ENCODE data around the gene FCHSD2. TPM values are rescaled to one million over a fixed set of nuclear protein-coding genes. Genes with fewer than 3 reads are reported as not detected.
"Not testable (repeated sequence)": the region's sequence is repeated elsewhere in the genome, so short reads cannot be mapped to it uniquely, and the experiment has no call there.

The FCHSD2 gene
- total and polyA plus RNA-seq, 2 experiments from 2014 or later, result 9.1 to 19.8 TPM

- no peak for TF ChIP-seq EZH2phosphoT487 (IDR thresholded peaks at IDR 0.05; ENCODE audit: insufficient read depth, low read depth)
- no peak for TF ChIP-seq EZH2 (IDR thresholded peaks at IDR 0.05; ENCODE audit: insufficient read depth, poor library complexity, severe bottlenecking)
- Histone ChIP-seq H4K20me1 (ENCODE audit: insufficient read depth) (no peaks in the 10 kb centered on the region), H3K36me3 (ENCODE audit: low read depth) (no peaks in the 10 kb centered on the region), H2AFZ (no peak overlapping the region), H3F3A (ENCODE audit: insufficient read depth) (no peaks in the 10 kb centered on the region), H3K27ac (no peak overlapping the region), H3K4me2 (ENCODE audit: unreplicated experiment) (no peak overlapping the region), H3K79me2 (ENCODE audit: insufficient read depth) (no peaks in the 10 kb centered on the region), H3K9me3 (ENCODE audit: low read depth) (no peaks in the 10 kb centered on the region), H3K9ac (no peak overlapping the region), H3K4me1 (ENCODE audit: insufficient read depth) (no peaks in the 10 kb centered on the region), H3K9me2 (ENCODE audit: insufficient read depth) (no peaks in the 10 kb centered on the region), H3K4me3 (no peak overlapping the region), H3K27me3 (replicated peaks; ENCODE audit: insufficient read depth) (no peaks in the 10 kb centered on the region)
- peak; percentile 29 for DNase-seq
- 77 to 79% methylated on average over 11 of the region's 11 CpGs for WGBS, 2 experiments (ENCODE audit: low coverage in 1 of 2, low lambda C conversion rate in 2 of 2, missing lambda C conversion rate in 2 of 2)
- in situ Hi-C loops (cut with MboI), result loop anchor here (25.0 kb wide), 1 partner anchor 459 kb away; no protein-coding TSS in a partner anchor
These were observed 314.0 kb downstream of the FCHSD2 start for GRCh38 chr11:72828081-72828567.

GRCh38 chr11:72827656-72828055, 314.5 kb downstream of the FCHSD2 start:
- H3K9ac ChIP-seq; H3F3A ChIP-seq (ENCODE audit: insufficient read depth); H3K9me3 ChIP-seq (ENCODE audit: low read depth); H2AFZ ChIP-seq; H3K36me3 ChIP-seq (ENCODE audit: low read depth); H3K27ac ChIP-seq; H3K9me2 ChIP-seq (ENCODE audit: insufficient read depth); H3K27me3 ChIP-seq (replicated peaks; ENCODE audit: insufficient read depth); DNase-seq; H3K4me3 ChIP-seq; H3K79me2 ChIP-seq (ENCODE audit: insufficient read depth); H4K20me1 ChIP-seq (ENCODE audit: insufficient read depth); H3K4me2 ChIP-seq (ENCODE audit: unreplicated experiment); H3K4me1 ChIP-seq (ENCODE audit: insufficient read depth): not testable (repeated sequence)
- in situ Hi-C loops (cut with MboI), result loop anchor here (25.0 kb wide), 1 partner anchor 460 kb away; no protein-coding TSS in a partner anchor
- WGBS, 2 experiments (ENCODE audit: low coverage in 1 of 2, low lambda C conversion rate in 2 of 2, missing lambda C conversion rate in 2 of 2), result 77 to 88% methylated on average over 10 to 11 of the region's 11 CpGs

- H3K9ac ChIP-seq, result no peak overlapping the region
- no peaks in the 10 kb centered on the region for H3K36me3 ChIP-seq (ENCODE audit: low read depth)
- 89 to 91% methylated on average over 7 to 8 of the region's 8 CpGs for WGBS, 2 experiments (ENCODE audit: low coverage in 1 of 2, low lambda C conversion rate in 2 of 2, missing lambda C conversion rate in 2 of 2)
- H3K9me2 ChIP-seq (ENCODE audit: insufficient read depth), result no peaks in the 10 kb centered on the region
- H3F3A ChIP-seq (ENCODE audit: insufficient read depth), result no peaks in the 10 kb centered on the region
- H3K27me3 ChIP-seq (replicated peaks; ENCODE audit: insufficient read depth), result no peaks in the 10 kb centered on the region
- no peaks in the 10 kb centered on the region for H3K79me2 ChIP-seq (ENCODE audit: insufficient read depth)
- H3K4me3 ChIP-seq, result no peak overlapping the region
- no peak overlapping the region for H3K27ac ChIP-seq
- DNase-seq, result no peak
- TF ChIP-seq EZH2 (IDR thresholded peaks at IDR 0.05; ENCODE audit: insufficient read depth, poor library complexity, severe bottlenecking), result no peak
- no peak for TF ChIP-seq EZH2phosphoT487 (IDR thresholded peaks at IDR 0.05; ENCODE audit: insufficient read depth, low read depth)
- H3K9me3 ChIP-seq (ENCODE audit: low read depth), result no peaks in the 10 kb centered on the region
- no peaks in the 10 kb centered on the region for H3K4me1 ChIP-seq (ENCODE audit: insufficient read depth)
- H4K20me1 ChIP-seq (ENCODE audit: insufficient read depth), result no peaks in the 10 kb centered on the region
- in situ Hi-C loops (cut with MboI), result loop anchor here (25.0 kb wide), 1 partner anchor 460 kb away; no protein-coding TSS in a partner anchor
- H2AFZ ChIP-seq, result no peak overlapping the region
- H3K4me2 ChIP-seq (ENCODE audit: unreplicated experiment), result no peak overlapping the region
These were observed 315.1 kb downstream of the FCHSD2 start for GRCh38 chr11:72826942-72827480.

GRCh38 chr11:72826191-72826941, 315.8 kb downstream of the FCHSD2 start:
- no peaks in the 10 kb centered on the region for H3K36me3 ChIP-seq (ENCODE audit: low read depth)
- H3K4me3 ChIP-seq, result no peak overlapping the region
- TF ChIP-seq EZH2 (IDR thresholded peaks at IDR 0.05; ENCODE audit: insufficient read depth, poor library complexity, severe bottlenecking) (no peak), EZH2phosphoT487 (IDR thresholded peaks at IDR 0.05; ENCODE audit: insufficient read depth, low read depth) (no peak)
- H3K4me2 ChIP-seq (ENCODE audit: unreplicated experiment), result no peak overlapping the region
- no peaks in the 10 kb centered on the region for H3F3A ChIP-seq (ENCODE audit: insufficient read depth)
- H3K27ac ChIP-seq, result no peak overlapping the region
- H3K9ac ChIP-seq, result no peak overlapping the region
- H3K9me2 ChIP-seq (ENCODE audit: insufficient read depth), result no peaks in the 10 kb centered on the region
- no peaks in the 10 kb centered on the region for H3K27me3 ChIP-seq (replicated peaks; ENCODE audit: insufficient read depth)
- no peak overlapping the region for H2AFZ ChIP-seq
- H3K4me1 ChIP-seq (ENCODE audit: insufficient read depth), result no peaks in the 10 kb centered on the region
- no peak for DNase-seq
- H4K20me1 ChIP-seq (ENCODE audit: insufficient read depth), result no peaks in the 10 kb centered on the region
- H3K79me2 ChIP-seq (ENCODE audit: insufficient read depth), result no peaks in the 10 kb centered on the region
- no peaks in the 10 kb centered on the region for H3K9me3 ChIP-seq (ENCODE audit: low read depth)
- in situ Hi-C loops (cut with MboI), result loop anchor here (25.0 kb wide), 1 partner anchor 461 kb away; no protein-coding TSS in a partner anchor
- 88 to 92% methylated on average over 15 of the region's 15 CpGs for WGBS, 2 experiments (ENCODE audit: low coverage in 1 of 2, low lambda C conversion rate in 2 of 2, missing lambda C conversion rate in 2 of 2)

All from GM23248 (cell line).